SIG-M5 (cell line): ENCODE measurements around the gene GALNT1.

Experiments used
- DNase-seq: peaks from one replicate; lab custom pipeline; 2025; lab: John Stamatoyannopoulos, UW

Gene GALNT1

GRCh38 chr18:35673682-35674081 is 92.1 kb downstream of the GALNT1 start:
- DNase-seq: no peak

GRCh38 chr18:35680139-35680551 is 98.6 kb downstream of the GALNT1 start:
- DNase-seq: no peak

GRCh38 chr18:35682281-35682867 is 100.8 kb downstream of the GALNT1 start:
- no peak for DNase-seq

- no peak for DNase-seq
Measured at GRCh38 chr18:35683021-35683420, 101.5 kb downstream of the GALNT1 start.

- no peak for DNase-seq
Measured at GRCh38 chr18:35688757-35689156, 107.2 kb downstream of the GALNT1 start.

- no peak for DNase-seq
Measured at GRCh38 chr18:35689728-35690127, 108.2 kb downstream of the GALNT1 start.

GRCh38 chr18:35691625-35692024 is 110.1 kb downstream of the GALNT1 start:
- no peak for DNase-seq

- no peak for DNase-seq
Measured at GRCh38 chr18:35692866-35693265, 111.3 kb downstream of the GALNT1 start.

GRCh38 chr18:35693829-35694228 is 112.3 kb downstream of the GALNT1 start:
- DNase-seq: peak; percentile 25

GRCh38 chr18:35694808-35695207 is 113.3 kb downstream of the GALNT1 start:
- DNase-seq: no peak

GRCh38 chr18:35695384-35695783 is 113.8 kb downstream of the GALNT1 start:
- DNase-seq: no peak

- no peak for DNase-seq
Measured at GRCh38 chr18:35695803-35696202, 114.3 kb downstream of the GALNT1 start.

- no peak for DNase-seq
Measured at GRCh38 chr18:35696307-35696706, 114.8 kb downstream of the GALNT1 start.

GRCh38 chr18:35697869-35698268 is 116.3 kb downstream of the GALNT1 start:
- DNase-seq: no peak

GRCh38 chr18:35703043-35703688 is 121.6 kb downstream of the GALNT1 start:
- no peak for DNase-seq

GRCh38 chr18:35705988-35706387 is 124.4 kb downstream of the GALNT1 start:
- no peak for DNase-seq

GRCh38 chr18:35707247-35707646 is 125.7 kb downstream of the GALNT1 start:
- no peak for DNase-seq

GRCh38 chr18:35707674-35708073 is 126.1 kb downstream of the GALNT1 start:
- DNase-seq: no peak

GRCh38 chr18:35710581-35710980 is 129.0 kb downstream of the GALNT1 start:
- no peak for DNase-seq

- no peak for DNase-seq
Measured at GRCh38 chr18:35711227-35711626, 129.7 kb downstream of the GALNT1 start.

- DNase-seq: no peak
Measured at GRCh38 chr18:35713545-35713944, 132.0 kb downstream of the GALNT1 start.

GRCh38 chr18:35714539-35714938 is 133.0 kb downstream of the GALNT1 start:
- DNase-seq: no peak

GRCh38 chr18:35715139-35715538 is 133.6 kb downstream of the GALNT1 start:
- DNase-seq: no peak
